HK-2 (cell line): Measurements from ENCODE around the gene SLC4A2.

Source experiments
- DNase-seq: peaks from one replicate; pipeline ENCODE4 v3.0.0-alpha.2; 2018; ENCODE audit not compliant: unreplicated experiment

SLC4A2 gene

GRCh38 chr7:151095123-151095797, 35.9 kb downstream of the SLC4A2 start:
- no peak for DNase-seq

- no peak for DNase-seq
Measured at GRCh38 chr7:151095828-151096475, 36.6 kb downstream of the SLC4A2 start.

- no peak for DNase-seq
Measured at GRCh38 chr7:151099486-151100211, 40.3 kb downstream of the SLC4A2 start.

- no peak for DNase-seq
Measured at GRCh38 chr7:151100921-151101320, 41.5 kb downstream of the SLC4A2 start.

DNA sequence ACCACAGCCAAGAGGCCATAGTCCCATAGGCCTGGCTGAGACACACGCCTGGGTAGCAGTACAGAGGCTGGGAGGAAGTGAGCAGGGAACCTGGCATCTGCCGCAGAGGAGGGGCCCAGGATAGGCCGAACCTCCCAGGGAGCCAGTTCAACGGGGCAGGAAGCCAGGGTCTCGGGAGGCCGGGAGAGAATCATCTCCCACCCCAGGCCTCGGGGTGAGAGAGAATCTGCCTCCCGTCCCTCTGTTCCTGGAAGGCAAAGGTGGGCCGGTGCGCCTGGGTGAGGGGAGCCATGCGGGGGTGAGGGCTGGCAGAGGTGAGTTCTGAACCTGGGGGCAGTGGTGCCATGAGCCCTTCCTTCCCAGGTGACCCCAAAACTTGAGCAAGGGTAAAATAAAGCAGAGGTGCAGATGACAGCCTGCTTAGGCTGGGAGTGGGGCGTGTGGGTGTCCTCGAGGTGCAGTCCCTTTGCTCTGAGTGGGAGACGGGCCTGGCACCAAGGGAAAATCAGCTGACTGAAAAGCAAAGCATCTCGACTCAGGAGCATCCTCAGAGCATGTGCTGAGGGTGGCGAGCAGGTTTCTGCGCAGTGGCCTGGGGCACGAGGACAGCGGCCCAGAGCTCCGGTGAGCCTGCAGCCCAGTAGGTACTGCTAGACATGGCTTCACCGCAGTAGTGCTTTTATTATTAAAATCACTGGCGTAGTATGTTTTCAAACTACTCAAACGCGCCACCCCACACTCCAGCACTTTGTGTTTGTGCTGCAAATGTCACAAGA, 42.4 kb downstream of the SLC4A2 start:
- no peak for DNase-seq

DNA sequence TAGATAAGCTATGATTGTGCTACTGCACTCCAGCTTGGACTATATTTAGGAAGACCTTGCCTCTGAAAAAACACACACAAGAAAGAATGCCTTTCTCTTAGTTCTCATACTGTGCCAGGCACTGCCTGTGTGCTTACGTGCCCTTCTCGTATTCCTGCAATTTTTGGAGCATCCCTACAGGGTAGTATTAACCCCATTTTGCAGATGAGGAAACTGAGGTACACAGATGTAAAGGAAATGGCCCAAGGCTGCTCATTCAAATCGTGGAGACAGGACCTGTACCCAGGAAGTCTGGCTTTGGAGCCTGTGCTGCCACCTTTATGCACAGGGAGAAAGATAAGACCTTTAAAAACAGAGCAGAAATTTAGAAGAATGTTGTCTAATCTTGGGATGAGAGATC, 43.6 kb downstream of the SLC4A2 start:
- DNase-seq, result no peak

DNA sequence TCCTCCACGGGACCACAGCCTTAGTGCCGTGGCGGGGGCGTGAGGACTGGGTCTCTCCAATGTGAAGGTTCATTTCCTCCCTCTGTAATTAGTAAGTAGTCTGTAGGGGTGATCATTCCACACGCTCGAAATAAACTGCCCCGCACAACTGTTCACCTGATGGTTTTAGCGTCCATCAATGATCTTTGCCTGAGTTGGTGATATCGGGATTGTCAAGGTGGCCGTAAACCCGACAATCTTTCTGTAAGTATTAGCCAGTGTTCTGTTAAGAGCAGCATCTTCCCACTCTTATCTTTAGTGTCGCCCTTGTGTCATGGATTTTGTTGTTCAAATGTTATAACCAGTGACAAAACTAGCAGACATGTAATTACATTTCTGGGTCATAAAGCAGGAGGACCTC, 44.6 kb downstream of the SLC4A2 start:
- no peak for DNase-seq

DNA sequence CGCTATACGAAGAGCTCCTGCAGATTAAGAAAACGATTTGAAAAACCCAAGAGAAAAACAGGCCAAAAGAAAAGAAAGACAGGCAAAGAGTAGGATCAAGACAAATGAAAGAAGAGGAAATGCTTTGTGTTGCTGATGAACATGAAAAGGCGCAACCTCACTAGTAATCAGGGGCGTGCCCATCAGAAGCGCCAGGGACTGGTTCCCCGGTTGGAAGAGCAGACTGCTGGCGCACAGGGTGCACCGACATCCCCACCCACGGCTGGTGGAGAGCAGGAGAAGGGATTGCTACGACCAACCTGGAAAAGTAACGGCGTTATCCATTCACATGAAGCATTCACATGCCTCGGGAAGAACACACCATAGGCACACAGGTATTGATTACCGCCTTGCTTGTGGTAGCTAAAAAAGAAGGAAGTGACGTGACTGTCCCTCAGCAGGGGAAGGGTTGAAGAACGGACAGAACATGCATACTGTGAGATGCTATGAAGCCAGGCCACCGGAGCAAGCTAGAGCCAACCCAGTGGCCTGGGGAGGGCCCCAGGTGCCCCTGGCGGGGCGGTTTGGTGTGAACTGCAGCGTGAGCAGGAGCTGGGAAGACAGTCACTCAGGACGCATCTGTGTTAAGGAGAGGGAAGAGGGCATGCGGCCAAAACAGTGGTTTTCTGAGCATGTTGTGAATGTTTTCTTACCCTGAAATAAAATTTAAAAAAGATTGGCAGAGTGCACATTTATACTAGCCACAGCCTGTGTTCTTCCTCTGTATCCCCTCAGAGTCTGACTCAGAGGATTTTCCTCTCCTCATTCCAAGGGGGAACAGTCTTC, 45.2 kb downstream of the SLC4A2 start:
- no peak for DNase-seq

DNA sequence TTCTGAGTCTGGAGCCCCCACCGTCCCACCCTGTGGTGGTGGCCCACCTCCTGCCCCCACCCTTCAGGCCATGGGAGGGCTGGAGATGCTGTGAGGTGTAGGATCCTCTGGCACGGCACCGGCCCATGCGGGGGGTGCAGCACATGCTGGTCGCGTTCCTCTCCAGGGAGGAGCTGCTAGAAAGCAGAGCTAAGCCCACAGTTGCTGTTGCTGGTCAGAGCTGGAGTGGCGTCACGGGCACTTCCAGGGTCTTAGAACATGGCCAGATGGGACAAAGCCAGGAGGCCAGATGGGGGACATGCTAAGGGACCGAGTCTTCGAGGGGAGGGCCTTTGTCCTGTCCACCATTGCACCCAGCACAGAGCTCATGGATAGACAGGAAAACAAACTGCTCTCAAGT, 48.5 kb downstream of the SLC4A2 start:
- no peak for DNase-seq

DNA sequence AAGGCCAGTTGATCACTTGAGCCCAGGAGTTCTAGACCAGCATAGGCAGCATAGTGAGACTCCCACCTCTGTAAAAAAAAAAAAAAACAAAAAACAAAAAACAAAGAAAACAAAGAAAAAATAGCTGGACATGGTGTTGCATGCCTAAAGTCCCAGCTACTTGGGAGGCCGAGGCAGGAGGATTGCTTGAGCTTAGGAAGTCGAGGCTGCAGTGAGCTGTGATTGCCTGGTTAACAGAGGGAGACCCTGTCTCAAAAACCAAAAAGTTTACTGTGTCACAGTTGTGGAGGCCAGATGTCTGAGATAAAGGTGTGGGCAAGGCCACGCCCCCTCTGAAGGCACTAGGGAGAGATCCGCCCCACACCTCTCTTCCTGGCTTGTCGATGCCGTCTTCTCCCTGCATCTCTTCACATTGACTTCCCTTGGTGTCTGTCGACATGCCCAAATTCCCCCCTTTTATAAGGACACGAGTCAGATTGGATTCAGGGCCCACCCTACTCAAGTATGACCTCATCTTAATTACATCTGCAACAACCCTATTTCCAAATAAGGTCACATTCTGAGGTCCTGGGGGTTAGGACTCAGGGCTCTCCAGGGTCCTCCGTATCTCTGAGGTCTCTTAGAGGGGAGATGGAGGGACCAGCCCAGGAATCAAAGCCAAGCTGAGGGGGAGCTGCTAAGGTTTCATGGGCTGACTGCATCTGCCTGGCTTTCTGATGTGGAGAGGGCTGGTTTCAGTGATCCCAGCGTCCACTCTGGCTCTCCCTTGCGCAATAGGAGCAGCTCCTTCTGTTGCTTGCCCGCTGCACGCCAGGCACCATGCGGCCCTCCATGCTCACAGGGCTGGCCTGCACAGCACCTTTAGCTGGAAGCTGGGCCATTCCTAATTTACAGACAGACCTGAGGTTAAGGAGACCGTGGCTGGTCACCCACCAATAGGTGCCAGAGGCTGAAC, 50.0 kb downstream of the SLC4A2 start:
- DNase-seq, result no peak

GRCh38 chr7:151110236-151110940, 51.0 kb downstream of the SLC4A2 start:
- DNase-seq, result no peak

GRCh38 chr7:151110941-151111645, 51.7 kb downstream of the SLC4A2 start:
- peak; percentile 76 for DNase-seq

- peak; percentile 80 for DNase-seq
Measured at GRCh38 chr7:151113344-151114150, 54.2 kb downstream of the SLC4A2 start.

- no peak for DNase-seq
Measured at GRCh38 chr7:151114151-151115090, 55.0 kb downstream of the SLC4A2 start.

GRCh38 chr7:151115121-151115835, 55.9 kb downstream of the SLC4A2 start:
- no peak for DNase-seq

DNA sequence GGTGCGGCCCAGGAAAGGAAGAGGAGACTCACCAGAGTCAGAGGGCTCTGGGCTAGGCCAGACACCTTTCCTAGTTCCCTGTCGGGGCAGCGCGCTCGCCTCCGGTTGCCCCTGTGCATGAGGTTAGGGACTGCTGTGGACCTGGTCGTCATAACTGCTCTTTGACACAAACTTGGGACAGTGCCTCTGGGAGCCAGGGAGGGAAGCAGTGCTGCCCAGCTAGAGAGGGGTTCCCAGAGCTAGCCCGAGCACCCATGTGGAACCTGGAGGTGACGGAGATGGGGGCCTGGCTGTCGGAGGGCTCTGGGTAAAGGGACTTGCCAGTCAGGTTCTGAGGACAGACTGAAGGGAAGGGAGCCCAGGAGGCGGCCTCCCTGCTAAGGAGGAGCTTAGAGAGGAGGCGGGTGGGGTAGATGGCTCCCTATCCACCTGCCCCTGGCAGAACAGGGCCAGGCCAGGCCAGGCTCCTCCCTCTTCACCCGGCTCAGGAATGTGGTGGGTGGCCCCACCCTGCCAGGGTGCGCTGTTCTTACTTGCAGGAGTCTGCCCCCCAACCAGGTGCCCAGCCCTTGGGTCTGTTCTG, 56.5 kb downstream of the SLC4A2 start:
- DNase-seq, result no peak
